ENCODE results near the gene CCDC57. TPM values are rescaled to one million over a fixed set of nuclear protein-coding genes. Genes with fewer than 3 reads are reported as not detected.
"Not testable (repeated sequence)": the region's sequence is repeated elsewhere in the genome, so short reads cannot be mapped to it uniquely, and the experiment has no call there.

The CCDC57 gene
- total RNA-seq, 1 donor from 2014 or later = 22.6 TPM

DNA sequence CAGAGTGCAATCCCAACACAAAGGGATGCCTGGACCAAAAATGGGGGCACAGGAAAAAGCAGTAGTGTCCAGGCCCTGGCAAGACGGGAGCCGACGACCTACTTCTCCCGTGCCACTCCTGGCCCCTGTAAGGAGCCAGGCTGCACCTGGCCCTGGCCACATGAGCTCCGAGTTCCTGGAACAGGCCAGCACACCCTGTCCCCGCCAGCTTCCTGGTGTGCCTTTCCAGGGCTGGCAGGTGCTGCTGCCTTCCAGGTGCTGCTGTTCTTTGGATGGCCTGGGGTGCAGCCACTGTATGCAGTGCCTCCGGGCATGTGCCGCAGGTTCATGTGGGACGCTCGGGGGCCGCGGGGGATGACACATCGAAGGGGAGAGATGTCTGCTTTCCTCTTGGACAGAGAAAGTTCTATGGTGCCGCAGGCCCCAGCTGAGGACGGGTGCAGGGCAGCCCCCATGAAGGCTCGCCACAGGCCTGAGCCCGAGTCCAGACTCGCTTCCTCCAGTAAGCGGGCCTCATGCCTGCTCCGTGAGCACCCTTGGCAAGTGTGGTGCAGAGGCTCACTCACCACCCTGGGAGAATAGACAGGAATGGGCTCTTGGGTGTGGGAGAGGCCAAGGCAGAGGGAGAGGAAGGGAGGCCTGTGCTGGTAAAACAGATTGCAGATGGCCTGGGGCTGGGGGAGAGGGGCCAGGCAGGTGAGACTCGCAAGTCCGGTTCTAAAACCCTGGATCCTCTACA is 59.9 kb downstream of the CCDC57 start:
- DNase-seq = no peak

DNA sequence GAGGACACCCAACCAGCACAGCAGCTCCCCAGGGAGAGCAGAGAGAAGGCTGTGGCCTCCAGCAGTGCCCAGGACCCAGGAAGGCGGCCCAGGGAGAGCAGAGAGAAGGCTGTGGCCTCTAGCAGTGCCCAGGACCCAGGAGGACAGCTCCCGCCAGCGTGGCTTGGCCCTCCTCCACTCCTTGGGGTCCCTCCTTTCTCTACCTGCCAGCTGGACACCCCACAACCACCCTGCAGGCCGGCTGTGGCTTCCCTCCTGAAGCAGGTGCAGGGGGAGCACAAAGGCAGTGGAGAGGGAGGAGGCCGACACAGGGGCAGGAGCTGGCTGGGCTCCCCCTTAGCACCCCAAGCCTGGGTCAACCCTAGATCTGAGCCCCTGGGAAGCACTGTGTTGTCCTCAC is 60.5 kb downstream of the CCDC57 start:
- no peak for DNase-seq

DNA sequence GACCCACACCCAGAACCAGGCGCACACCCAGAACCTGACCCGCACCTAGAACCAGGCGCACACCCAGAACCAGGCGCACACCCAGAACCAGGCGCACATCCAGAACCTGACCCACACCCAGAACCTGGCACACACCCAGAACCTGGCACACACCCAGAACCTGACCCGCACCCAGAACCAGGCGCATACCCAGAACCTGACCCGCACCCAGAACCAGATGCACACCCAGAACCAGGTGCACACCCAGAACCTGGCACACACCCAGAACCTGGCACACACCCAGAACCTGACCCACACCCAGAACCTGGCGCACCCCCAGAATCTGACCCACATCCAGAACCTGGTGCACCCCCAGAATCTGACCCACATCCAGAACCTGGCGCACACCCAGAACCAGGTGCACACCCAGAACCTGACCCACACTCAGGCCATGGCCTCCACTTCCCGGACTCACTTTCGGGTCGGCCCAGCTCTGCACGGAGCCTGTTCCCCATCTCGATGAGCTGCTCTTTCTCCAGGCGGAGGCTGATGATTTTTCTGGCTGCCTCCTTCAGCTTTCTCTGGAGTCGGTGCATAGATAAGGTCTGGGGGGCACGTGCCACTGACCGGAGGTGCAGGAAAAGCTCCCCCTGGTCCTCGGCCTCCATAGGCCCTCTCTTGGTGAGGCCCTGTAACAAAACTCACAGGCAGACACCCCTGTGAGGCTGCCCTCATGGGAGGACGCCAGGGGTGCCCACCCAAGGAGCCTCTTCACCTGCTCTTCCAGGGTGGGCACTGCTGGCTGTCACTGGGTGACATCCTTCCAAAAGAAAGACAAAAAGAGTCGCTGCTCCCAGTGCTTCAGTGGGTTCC is 61.3 kb downstream of the CCDC57 start:
- no peak for DNase-seq

DNA sequence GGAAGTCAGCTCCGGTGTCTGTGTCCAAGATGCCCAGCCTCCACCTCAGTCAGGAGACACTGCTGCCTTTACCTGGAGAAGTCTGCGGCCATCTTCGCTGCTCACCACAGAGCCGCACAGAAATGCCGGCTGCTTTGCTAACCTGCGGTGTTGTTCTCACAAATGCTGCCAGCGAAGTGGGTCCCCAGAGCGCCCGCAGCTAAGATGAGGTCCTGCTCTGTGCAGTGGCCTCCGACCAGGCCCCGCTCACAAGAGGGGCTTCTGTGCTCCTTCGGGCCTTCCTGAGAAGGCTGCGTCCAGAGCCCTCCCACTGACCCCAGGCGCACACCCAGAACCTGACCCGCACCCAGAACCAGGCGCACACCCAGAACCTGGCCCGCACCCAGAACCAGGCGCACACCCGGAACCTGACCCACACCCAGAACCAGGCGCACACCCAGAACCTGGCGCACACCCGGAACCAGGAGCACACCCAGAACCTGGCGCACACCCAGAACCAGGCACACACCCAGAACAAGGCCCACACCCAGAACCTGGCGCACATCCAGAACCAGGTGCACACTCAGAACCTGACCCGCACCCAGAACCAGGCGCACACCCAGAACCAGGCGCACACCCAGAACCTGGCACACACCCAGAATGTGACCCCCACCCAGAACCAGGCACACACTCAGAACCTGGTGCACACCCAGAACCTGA is 63.1 kb downstream of the CCDC57 start:
- no peak for DNase-seq

DNA sequence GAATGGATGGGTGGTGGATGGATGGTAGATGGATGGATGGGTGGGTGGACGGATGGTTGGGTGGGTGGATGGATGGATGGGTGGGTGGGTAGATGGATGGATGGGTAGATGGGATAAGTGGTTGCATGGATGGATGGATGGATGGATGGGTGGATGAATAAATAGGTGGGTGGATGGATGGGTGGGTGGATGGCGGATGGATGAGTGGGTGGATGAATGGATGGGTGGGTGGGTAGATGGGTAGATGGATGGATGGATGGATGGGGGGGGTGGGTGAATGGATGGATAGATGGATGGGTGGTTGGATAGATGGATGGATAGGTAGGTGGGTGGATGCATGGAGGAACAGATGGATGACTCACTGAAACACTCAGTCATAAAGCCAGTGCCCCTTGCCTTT is 63.6 kb downstream of the CCDC57 start:
- no peak for DNase-seq

DNA sequence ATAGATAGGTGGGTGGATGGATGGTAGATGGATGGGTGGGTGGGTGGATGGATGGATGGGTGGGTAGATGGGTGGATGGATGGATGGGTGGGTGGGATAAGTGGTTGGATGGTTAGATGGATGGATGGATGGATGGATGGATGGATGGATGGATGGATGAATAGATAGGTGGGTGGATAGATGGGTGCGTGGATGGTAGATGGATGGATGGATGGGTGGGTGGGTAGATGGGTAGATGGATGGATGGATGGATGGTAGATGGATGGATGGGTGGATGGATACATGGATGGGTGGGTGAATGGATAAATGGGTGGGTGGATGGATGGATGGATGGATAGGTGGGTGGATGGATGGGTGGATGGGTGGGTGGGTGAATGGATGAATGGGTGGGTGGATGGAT is 64.6 kb downstream of the CCDC57 start:
- no peak for DNase-seq

DNA sequence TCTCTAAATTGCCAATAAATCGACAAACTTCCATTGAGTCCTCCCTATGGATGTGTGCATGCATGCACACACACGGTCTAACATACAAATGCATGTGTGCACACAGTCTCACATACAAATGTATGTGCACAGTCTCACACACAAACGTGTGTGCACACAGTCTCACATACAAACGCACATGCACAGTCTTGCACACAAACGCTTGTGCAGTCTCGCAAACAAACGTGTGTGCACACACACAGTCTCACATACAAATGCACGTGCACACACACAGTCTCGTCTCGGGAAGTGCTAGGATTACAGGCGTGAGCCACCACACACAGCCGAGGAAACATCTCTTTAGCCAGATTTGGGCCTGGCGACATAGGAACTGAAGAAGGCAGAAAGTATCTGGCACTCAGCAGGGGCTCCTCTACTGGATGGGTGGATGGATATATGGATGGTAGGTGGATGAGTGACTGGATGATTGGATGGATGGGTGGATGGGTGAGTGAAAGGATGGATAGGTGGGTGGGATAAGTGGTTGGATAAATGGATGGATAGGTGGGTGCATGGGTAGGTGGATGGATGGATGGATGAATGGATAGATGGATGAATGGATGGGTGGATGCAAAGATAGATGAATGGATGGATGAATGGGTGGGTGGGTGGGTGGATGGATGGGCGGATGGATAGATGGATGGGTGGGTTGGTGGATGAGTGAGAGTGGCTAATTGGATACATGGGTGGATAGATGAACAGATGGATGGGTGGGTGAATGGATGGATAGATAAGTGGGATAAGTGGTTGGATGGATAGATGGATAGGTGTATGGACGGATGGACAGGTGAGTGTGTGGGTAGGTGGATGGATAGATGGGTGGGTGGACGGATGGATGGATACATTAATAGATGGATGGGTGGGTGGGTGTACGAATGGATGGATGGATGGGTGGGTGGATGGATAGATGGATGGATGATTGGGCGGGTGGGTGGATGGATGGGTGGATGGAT is 65.7 kb downstream of the CCDC57 start:
- DNase-seq = no peak

DNA sequence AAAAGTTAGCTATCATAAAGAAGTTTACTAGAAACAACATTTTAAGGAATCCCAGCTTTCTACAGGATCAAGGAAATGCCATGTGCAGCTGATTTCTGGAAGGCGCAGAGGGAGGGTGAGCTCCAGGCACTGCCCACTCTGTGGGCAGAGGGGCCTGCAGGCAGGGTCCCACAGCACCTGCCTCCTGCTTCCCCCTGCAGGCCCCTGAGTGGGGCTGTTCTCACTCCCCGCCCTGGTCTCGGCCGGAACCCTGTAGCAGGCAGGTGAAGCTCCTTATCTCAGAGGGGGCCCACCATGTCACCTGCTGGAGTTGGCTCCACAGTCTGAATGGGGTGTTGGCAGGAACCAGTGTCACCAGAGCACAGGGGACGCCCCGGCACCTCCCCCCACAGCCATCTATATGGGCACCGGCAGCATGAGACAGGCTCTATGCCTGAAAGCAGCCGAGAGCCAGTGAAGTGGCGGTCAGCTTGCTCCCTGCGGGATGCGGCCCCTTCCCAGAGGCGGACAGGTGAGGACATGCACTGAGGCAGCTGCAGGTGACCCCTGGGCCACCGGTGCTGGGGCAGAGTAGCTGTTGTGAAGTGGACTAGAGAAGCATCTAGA is 67.0 kb downstream of the CCDC57 start:
- no peak for DNase-seq

DNA sequence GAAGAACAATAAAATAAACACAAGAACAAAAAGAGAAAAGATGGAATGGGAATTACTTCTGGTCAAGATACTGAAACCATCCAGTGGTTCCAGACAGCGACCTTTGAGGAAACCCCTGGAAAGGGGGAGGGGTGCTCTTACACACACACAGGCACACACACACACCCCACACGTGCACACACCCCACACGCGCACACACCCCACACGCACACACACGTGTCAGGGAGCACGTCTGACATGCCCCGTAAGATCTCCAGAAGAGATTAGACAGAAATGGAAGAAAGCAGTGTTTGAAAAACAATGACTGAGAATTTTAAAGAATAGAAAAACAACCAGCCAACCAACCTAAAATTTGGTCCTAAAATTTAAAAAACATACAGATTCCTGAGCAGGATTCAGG is 69.3 kb downstream of the CCDC57 start:
- DNase-seq = no peak

DNA sequence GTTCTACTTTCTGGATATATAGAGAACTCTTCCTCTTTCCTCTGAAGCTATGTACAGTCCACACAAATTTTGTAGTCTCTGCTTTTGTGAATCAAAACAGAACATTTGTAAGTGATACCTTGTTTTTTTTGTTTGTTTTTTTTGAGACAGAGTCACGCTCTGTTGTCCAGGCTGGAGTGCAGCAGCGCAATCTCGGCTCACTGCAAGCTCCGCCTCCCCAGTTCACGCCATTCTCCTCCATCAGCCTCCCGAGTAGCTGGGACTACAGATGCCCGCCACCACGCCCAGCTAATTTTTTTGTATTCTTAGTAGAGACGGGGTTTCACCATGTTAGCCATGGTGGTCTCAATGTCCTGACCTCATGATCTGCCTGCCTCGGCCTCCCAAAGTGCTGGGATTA is 72.7 kb downstream of the CCDC57 start:
- not testable (repeated sequence) for DNase-seq

DNA sequence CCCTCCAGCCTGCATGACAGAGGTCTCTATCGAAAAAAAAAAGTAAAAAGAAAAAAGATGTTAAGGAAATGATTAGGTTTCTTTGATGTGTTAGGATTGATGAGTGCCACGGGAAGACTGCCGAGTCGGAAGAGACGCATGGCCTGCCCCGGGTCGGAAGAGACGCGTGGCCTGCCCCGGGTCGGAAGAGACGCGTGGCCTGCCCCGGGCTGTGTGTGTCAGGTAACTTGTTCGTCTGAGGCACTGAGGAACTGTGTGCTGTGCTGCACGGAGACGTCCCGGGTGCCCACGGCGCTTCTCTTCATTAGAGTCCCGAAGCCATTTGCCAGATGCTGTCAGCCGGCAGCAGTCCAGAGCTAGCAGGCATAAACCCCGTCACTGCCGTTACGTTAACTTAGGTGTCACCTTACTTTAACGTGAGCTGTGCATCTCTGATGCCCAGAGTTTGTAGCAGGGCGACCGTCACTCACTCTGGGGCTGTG is 74.1 kb downstream of the CCDC57 start:
- no peak for DNase-seq

DNA sequence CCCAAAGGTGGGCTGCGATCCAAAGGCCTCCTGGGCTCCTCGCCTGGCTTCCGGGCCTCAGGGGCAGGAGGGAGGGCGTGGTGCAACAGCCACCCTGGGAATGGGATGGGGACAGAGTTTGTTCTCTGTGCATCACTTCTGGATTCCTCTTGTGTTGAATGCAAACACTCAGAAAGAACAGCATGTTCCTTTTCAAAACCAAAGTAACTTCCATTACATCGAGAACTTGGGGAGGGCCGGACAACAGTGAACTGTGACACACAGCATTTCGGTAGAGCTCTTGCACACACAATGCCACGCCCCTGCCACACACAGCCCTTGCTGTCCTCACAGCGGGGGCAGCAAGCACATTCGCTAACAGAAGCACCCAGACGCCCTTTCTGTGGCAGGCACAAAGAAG is 78.5 kb downstream of the CCDC57 start:
- no peak for DNase-seq

DNA sequence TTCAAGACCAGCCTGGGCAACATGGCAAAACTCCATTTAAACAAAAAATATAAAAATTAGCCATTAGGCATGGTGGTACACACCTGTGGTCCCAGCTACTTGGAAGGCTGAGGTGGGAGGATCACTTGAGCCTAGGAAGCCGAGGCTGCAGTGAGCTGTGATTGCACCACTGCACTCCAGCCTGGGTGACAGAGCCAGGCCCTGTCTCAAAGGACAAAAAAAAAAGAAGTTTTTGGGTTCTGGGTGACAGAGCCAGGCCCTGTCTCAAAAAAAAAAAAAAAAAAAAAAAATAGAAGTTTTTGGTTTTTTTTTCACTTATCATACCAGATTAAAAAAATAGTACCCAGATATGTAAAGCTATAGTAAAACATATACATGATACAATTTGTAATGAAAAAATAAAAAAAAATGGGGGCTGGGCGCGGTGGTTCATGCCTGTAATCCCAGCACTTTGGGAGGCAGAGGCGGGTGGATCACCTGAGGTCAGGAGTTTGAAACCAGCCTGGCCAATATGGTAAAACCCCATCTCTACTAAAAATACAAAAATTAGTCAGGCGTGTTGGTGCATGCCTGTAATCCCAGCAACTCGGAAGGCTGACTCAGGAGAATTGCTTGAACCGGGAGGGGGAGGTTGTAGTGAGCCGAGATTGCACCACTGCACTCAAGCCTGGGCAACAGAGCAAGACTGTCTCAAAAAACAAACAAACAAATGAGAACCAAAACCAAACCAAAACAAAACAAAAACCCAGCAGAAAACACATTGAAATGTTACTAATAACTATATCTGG is 79.3 kb downstream of the CCDC57 start:
- DNase-seq = not testable (repeated sequence)

DNA sequence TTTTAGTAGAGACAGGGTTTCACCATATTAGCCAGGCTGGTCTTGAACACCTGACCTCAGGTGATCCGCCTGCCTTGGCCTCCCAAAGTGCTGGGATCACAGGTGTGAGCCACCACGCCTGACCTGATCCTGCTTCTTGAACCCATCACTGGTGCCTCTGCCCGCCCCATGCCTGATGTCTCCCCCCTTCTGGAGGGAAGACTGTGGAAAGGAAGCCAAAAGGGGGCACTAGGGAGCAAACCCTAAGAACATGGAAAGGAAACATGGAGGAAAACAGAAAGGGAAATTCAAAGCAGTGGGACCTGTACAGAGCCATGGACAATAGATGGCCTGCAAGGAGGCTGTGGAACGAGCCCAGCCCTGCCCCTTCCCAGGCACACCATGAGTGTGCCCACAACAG is 83.5 kb downstream of the CCDC57 start:
- no peak for DNase-seq

DNA sequence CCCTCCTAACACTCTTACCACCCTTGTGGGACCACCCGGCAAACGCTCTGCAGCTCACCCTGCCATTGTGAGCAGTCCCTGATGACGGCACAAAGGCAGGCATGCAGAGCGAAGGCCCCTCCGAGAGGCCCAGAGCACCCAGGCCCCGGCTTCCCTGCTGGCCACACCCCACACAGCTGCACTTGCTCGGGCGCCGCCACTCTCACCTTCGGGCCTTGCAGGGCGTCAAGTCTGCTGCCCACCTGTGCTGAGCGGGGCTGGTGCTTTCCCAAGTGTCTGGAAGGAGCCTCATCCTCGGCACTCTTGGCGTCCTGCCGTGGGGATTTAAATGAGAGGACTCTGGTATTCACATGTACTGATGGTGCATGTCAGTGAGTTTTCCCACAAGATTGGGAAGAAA is 84.4 kb downstream of the CCDC57 start:
- no peak for DNase-seq

DNA sequence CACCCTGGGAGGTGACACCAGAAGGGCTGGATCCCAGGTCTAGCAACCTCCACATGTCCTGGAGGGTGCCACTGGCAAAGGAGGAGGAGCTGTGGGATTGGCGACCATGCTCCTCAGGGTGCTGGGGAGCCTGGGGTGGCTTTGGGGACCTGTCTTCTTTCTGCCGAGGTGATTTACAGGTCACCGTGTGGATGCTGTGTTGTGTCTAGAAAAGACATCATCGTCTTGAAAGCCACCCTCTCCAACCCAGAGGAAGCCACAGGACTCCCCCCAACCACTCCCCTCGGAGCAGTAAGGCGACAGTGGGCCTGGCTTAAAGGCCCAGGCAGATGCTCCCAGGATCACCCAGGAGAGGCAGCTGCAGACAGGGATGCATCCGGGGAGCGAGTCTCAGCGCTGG is 84.9 kb downstream of the CCDC57 start:
- DNase-seq = no peak

DNA sequence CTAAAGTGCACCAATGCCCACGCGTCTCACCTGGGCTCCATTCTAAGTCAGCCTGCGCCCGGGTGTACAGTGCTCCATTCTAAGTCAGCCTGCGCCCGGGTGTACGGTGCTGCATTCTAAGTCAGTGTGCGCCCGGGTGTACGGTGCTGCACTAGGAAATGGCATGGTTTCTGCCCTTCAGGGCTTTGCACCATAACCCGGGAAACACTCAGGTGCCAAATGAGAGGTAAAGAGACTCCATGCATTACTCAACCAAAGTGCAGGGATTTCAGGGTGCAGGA is 85.4 kb downstream of the CCDC57 start:
- no peak for DNase-seq

DNA sequence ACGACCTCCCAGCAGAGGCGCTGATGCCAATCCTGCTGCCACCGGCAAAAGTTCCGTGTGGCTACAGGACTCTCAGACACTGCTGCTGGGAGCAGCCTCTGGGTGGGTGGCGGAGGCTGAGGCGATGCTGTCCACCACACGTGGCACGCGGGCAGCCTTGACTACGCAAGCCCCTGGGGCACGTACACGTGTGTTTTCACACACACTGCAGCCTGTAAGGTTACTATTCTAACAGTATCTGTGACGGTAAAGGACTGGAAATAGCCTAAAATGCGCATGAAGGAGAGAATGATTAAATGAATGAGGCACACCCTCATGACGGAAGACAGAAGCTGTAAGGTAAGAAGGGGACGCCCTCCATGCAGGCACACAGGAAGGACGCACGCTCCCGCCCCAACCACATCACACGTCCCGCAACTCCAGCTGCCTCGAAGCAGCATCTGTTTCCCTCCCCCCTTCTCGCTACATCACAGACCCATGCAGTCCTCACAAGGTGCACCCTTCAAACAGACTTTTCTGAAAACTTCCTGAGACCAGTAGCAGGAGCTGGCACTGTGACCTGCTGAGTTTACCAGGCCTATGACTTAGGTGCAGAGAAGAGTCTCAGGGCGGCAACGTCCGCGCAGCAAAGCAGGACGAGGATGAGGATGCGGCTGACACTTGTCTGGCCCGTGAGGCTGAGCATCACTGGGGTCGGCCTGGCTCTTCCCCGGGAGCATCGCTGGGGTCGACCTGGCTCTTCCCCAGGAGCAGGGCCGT is 85.9 kb downstream of the CCDC57 start:
- no peak for DNase-seq

DNA sequence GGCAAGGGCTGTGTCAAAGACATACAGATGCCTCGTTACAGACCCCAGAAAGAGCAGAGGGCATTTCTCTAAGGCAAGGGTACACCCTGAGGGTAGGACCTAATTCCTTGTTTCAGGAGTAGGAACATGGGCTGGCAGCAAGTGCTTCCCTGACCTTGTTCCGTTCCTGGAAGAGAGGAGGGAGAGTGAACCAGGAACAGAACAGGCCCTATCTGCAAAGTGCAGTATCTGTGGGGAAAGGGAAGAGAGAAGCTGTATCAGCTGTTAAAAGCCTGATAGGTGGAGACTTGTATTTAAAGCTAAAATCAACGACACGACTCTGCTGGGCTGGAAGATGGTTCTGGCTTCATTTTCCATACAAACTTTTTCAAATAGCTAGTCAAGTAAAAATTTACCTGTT is 88.5 kb downstream of the CCDC57 start:
- no peak for DNase-seq

Data from skin of body (tissue), 2 donors.